IPS DF 4.7 (cell line): Measurements from ENCODE around the gene MESP1.

Experiments used
- DNase-seq: peaks from one replicate; pipeline ENCODE4 v3.0.0-alpha.2; 2013; ENCODE audit warnings: low spot score; ENCODE audit errors: extremely low read depth

MESP1 gene

DNA sequence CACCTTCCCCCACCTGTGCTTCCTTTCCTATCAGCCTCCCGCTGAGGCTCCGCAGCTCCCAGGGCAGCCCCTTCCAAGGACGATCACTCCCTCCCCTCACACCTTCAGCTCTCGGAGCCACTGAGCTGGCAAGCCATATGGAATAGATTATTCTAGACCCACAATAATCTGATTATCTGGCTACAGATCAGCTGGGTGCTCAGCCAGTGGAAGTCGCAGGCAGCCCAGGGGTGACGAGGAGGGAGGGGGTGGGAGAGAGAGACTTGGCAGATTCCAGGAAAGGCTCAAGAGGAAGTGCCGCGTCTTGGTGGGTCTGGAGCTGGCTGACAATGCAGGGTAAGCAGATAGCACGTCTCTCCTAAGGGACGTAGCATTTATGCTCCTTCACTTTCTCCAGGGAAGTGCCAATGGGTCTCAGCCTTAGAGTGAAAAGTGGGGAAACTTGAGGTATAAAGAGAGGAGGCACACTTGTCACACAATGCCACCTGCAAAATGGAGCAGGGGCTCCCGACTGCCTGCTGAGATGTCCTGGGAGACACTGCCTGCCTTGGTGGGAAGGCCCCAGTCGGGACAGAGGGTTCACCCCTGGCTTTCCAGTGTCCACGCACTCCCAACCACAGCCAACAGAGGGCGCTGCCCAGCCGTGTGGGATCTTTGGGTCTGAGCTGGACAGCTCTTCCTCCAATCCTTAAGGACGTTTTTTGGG is 9.4 kb upstream of the MESP1 start:
- no peak for DNase-seq

- no peak for DNase-seq
Measured at GRCh38 chr15:89759835-89760234, 8.8 kb upstream of the MESP1 start.

DNA sequence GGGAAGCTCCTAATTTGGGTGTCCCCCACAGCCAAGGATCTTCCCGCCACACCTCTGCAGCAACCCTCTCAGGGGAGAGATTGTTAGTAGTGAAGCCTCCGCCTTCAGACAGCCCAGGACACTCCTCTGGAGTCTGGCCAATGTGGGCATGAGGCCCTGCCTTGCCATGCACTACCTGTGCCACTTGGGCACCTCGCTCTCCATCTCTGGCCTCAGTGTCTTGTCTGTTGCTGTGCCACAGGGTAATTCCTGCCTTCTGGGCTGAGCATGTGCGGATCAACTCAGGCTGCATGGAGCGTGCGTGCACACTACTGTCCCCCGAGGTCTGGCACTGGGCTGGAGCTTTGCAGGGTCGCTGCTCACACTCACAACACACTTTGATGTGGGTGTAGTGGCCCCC is 7.9 kb upstream of the MESP1 start:
- DNase-seq = no peak

GRCh38 chr15:89758283-89758682 is 7.2 kb upstream of the MESP1 start:
- no peak for DNase-seq

DNA sequence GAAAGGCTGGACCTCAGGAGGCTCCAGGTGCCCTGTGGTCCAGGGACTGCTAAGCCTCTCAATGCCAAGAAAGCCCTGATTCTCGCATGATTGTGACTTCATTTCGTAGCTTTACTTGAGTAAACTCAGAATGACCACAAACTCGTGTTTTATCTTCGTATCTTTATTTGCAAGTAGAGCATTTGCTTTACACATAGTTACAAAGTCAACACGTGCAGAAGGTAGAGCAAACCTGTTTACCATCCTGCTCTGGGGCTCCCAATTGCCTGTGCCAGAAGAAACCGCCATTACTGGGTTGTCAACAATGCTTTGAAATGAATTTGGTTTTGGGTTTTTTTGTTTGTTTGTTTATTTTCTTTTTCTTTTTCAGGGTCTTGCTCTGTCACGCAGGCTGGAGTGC is 5.8 kb upstream of the MESP1 start:
- DNase-seq = no peak

DNA sequence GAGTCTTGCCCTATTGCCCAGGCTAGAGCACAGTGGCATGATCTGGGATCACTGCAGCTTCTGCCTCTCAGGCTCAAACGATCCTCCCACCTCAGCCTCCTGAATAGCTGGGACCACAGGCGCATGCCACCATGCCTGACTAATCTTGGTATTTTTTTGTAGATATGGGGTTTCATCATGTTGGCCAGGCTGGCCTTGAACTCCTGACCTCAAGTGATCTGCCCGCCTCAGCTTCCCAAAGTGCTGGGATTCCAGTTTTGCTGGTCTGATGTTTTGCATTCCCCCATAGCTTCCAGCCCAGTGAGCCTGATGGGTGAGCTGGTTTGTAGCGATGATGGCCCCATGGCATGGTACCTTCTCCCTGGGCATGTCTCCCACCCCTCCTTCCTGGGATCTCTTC is 4.7 kb upstream of the MESP1 start:
- DNase-seq = no peak

DNA sequence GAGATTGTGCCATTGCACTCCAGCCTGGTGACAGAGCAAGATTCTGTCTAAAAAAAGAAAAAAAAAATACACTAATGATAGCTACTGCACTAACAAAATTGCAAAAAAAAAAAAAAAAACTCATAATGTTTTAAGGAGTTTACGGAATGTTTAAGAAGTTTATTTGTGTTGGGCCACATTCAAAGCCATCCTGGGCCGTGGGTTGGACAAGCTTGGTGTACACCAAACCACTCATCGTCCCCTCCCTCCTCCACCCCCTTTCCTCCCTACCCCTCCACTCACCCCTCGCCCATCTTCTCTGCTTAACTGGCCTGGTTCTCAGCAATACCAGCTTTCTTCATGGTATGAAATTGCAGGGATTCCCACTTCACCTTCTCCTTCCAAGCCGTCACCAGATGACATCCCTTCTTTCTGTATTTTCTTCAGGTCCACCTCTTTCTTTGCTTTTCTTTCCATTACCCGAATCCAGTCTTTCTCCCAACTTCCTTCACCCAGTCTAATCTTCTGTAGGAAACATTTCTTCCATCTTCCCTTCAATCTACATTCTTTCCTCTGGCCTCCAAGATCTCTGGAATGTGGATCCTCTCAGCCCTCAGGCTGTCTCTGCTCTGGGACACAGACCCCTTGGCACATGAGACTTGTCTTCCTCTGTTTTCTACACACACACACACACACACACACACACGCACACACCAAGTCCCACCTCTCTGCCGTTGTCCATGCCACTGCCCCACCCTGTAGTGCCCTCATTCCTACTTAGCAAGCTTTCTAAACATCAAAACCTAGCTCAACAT is 3.5 kb upstream of the MESP1 start:
- DNase-seq = no peak

DNA sequence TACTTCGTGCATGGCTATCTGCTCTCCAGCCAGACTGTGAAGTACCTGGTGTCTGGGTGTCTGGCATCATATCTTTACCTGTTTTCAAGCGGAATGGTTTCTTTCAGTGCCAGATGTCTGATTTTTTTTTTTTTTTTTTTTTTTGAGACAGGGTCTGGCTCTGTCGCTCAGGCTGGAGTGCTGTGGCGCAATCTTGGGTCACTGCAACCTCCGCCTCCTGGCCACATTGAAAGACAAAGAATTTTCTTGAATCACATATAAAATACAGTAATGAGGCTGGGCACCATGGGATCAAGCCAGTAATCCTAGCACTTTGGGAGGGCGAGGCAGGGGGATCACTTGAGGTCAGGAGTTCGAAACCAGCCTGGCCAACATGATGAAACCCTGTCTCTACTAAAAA is 2.8 kb upstream of the MESP1 start:
- no peak for DNase-seq

DNA sequence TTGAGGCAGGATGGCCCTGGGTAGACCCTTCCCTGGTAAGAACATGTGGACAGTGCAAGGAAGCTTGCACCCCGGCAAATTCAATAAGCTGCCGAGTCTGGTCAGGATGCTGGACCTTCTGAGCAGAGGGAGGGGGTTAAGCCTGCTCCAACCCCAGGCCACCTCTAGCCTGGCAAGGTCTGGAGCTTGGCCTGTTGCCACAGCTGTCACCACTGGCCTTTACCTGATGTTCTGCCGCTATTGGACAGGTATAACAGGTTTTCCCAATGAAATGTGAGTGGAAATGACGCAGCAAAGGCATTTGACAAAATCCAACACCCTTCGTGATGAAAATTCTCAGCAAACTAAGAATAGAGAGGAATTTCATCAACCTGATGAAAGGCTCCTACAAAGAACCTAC is 699 bp upstream of the MESP1 start:
- DNase-seq = no peak

- DNase-seq = no peak
Measured at GRCh38 chr15:89749951-89750559, 994 bp downstream of the MESP1 start.

DNA sequence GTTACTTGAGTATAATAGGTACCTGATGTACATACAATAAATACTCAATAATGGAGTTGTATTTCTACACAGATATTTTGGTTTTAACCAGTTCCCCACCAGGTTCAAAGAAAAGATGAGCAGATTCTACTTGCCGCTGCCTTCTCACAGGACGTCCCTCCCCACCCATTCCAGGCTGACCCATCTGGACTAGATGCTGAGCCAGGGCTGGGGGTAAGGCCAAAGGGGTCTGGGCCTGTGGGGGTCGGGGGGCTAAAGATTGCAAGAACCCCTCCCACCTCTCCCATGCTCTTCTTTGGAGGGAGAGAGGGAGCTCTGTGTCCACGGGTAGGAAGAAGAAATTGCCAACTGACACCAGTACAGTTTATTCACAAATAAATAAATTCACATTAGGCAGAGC is 1.5 kb downstream of the MESP1 start:
- DNase-seq = no peak

- DNase-seq = no peak
Measured at GRCh38 chr15:89749054-89749453, 2.0 kb downstream of the MESP1 start.

GRCh38 chr15:89747708-89748682 is 3.1 kb downstream of the MESP1 start:
- no peak for DNase-seq

- DNase-seq = no peak
Measured at GRCh38 chr15:89746386-89746780, 4.7 kb downstream of the MESP1 start.

DNA sequence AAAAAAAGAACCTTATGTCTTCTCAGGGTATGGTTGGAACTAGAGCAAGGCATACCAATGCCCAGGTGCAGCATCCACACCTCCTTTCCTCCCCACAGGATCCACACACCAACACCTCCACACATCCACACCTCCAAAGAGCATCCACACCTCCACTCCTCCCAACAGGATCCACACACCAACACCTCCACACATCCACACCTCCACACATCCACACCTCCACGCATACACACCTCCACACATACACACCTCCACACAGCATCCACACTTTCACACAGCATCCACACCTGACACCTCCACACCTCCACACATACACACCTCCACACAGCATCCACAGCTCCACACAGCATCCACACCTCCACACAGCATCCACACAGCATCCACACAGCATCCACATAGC is 5.3 kb downstream of the MESP1 start:
- no peak for DNase-seq

DNA sequence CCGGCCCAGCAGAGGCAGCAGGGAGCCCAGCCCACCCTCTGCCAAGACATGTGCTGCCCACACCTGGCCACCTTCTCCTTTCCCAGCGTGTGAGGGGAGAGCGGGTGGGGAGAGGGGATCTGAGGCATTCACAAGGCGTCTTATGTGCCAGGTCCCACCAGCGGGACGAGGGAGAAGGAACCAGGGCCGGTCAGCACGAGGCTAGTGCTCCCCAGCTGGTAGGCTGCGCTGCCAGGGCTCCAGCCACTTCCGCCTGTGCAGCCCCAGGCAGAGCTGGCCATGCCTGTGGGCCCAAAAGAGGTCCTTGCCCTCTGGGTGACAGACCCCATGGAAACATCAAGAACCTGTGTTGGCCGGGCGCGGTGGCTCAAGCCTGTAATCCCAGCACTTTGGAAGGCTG is 5.9 kb downstream of the MESP1 start:
- no peak for DNase-seq

- DNase-seq = no peak
Measured at GRCh38 chr15:89743594-89743993, 7.5 kb downstream of the MESP1 start.

GRCh38 chr15:89743011-89743410 is 8.0 kb downstream of the MESP1 start:
- DNase-seq = no peak

DNA sequence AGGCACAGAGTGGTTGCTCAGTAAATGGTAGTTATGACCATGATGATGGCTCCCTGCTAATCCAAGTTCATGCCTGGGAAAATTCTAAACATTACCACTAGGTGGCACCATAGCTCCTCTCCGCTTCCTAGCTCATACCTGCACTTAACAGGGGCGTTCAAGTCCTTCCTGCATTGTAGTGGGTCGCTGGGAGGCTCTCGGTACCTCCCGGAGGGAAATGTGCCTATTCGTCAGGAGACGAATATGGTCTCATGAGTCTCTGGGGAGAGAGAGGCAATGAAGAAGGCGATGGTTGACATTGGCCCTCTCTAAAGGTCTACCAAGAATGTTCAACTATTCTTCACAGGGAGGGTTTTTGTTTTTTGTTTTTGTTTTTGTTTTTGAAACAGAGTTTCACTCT is 10.9 kb downstream of the MESP1 start:
- no peak for DNase-seq

GRCh38 chr15:89735773-89736172 is 15.3 kb downstream of the MESP1 start:
- DNase-seq = no peak

- DNase-seq = no peak
Measured at GRCh38 chr15:89732451-89733172, 18.4 kb downstream of the MESP1 start.
